CD8-positive, alpha-beta memory T cell (primary cell): ENCODE measurements around the gene TBC1D16. TPM values are rescaled to one million over a fixed set of nuclear protein-coding genes. Genes with fewer than 3 reads are reported as not detected.

Experiments
- CTCF ChIA-PET: fragments of 350-600 bp; sonication (Branson Sonifier 250); formaldehyde crosslinking; loops from one replicate; lab custom pipeline; 2021; ENCODE audit warnings: antibody characterized with exemption; lab: Charles Lee
- POLR2A ChIA-PET: fragments of 350-600 bp; sonication (Branson Sonifier 250); formaldehyde crosslinking; loops from one replicate; lab custom pipeline; 2021; ENCODE audit warnings: antibody characterized with exemption; lab: Charles Lee
- DNase-seq, 5 donors: peaks; one replicate each; pipeline versions ENCODE4 v3.0.0 to v3.0.0-alpha.2; 2020 to 2022; ENCODE audit warnings: mixed read lengths in 1 of 5
- H3K27ac ChIP-seq: one replicate; pipeline ENCODE4 v1.7.0; 2013; ENCODE audit warnings: low read depth, mild to moderate bottlenecking, low read length, moderate library complexity
- H3K27me3 ChIP-seq: 2 replicates; pipeline ENCODE4 v1.7.0; 2013; ENCODE audit warnings: low read length, mild to moderate bottlenecking; ENCODE audit not compliant: insufficient read depth, poor library complexity, severe bottlenecking
- H3K36me3 ChIP-seq: 2 replicates; pipeline ENCODE4 v1.7.0; 2013; ENCODE audit warnings: mild to moderate bottlenecking, low read length, moderate library complexity; ENCODE audit not compliant: insufficient read depth
- H3K4me1 ChIP-seq: 2 replicates; pipeline ENCODE4 v1.7.0; 2013; ENCODE audit warnings: mild to moderate bottlenecking, low read length, moderate library complexity; ENCODE audit not compliant: insufficient read depth
- H3K4me3 ChIP-seq: 2 replicates; pipeline ENCODE4 v1.7.0; 2013; ENCODE audit warnings: mild to moderate bottlenecking, low read length
- H3K9me3 ChIP-seq: 2 replicates; pipeline ENCODE4 v1.7.0; 2013; ENCODE audit warnings: mild to moderate bottlenecking, low read length
- H3K27ac Mint-ChIP-seq, 8 donors: one replicate each; pipeline ENCODE4 v1.8.0; 2020 to 2021; ENCODE audit warnings: mixed read lengths in 8 of 8, mild to moderate bottlenecking in 6 of 8, inconsistent platforms in 3 of 8, moderate library complexity in 3 of 8
- H3K27me3 Mint-ChIP-seq, 2 donors: one replicate each; pipeline ENCODE4 v1.8.0; 2020 to 2021; ENCODE audit warnings: mixed read lengths in 2 of 2, mild to moderate bottlenecking in 1 of 2, moderate library complexity in 1 of 2
- H3K36me3 Mint-ChIP-seq, 3 donors: one replicate each; pipeline ENCODE4 v1.8.0; 2020 to 2021; ENCODE audit warnings: mixed read lengths in 3 of 3, inconsistent platforms in 1 of 3, mild to moderate bottlenecking in 1 of 3
- H3K4me1 Mint-ChIP-seq, 3 donors: one replicate each; pipeline ENCODE4 v1.8.0; 2020 to 2021; ENCODE audit warnings: mixed read lengths in 3 of 3, inconsistent platforms in 1 of 3, mild to moderate bottlenecking in 1 of 3
- H3K4me3 Mint-ChIP-seq, 7 donors: one replicate each; pipeline ENCODE4 v1.8.0; 2020 to 2021; ENCODE audit warnings: mixed read lengths in 7 of 7, mild to moderate bottlenecking in 6 of 7, moderate library complexity in 4 of 7, inconsistent platforms in 2 of 7
- H3K9me3 Mint-ChIP-seq, 5 donors: one replicate each; pipeline ENCODE4 v1.8.0; 2020 to 2022; ENCODE audit warnings: mixed read lengths in 5 of 5, mild to moderate bottlenecking in 3 of 5, moderate library complexity in 2 of 5, inconsistent platforms in 1 of 5
- polyA plus RNA-seq: library from polyadenylated mRNA; unstranded; fragments of 300-500 nt; fragmentation: Illumina TruSeq; gene quantifications from one replicate; pipeline ENCODE4 v1.2.3, GENCODE V29; 2021
- total RNA-seq, 2 experiments: library from RNA; stranded (reverse); gene quantifications; one replicate each; pipeline ENCODE4 v1.2.3, GENCODE V29; 2021

Gene TBC1D16
- total and polyA plus RNA-seq, 3 experiments from 2014 or later: 0.33 to 4.3 (median 3.5) TPM

DNA sequence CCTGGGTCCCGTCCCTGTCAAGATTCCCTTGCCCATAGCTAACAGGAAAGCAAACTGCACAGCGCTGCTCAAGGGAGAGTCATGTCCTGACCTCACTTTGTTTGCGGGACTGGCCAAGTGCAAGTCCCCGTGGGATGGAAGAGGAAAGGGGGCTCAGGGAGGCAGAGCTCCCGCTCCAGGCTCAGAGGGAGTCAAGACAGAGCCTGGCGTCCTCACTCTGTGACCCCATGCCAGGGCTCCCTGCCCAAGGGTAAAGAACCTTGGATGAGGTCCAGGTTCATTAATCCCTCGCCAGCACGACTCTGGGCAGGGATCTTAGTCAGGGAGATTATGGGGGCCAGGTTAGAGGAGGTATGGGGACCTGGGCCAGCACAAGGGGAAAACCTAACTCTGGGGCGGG, 145.0 kb downstream of the TBC1D16 start:
- peaks cover 29 to 57% of the 10 kb centered on the region in 2 donors for H3K27me3 Mint-ChIP-seq
- H3K9me3 Mint-ChIP-seq: no peaks in the 10 kb centered on the region
- H3K36me3 ChIP-seq: no peaks in the 10 kb centered on the region
- H3K27me3 ChIP-seq: peaks cover 18% of the 10 kb centered on the region
- no peaks in the 10 kb centered on the region for H3K4me1 Mint-ChIP-seq
- H3K36me3 Mint-ChIP-seq: no peaks in the 10 kb centered on the region
- no peak overlapping the region for H3K4me3 ChIP-seq
- H3K9me3 ChIP-seq: no peaks in the 10 kb centered on the region
- DNase-seq: no peak
- POLR2A ChIA-PET: no interaction called here
- H3K27ac ChIP-seq: no peak overlapping the region
- H3K27ac Mint-ChIP-seq: no peak overlapping the region
- no peaks in the 10 kb centered on the region for H3K4me1 ChIP-seq
- no peak overlapping the region for H3K4me3 Mint-ChIP-seq
- CTCF ChIA-PET: no interaction called here

DNA sequence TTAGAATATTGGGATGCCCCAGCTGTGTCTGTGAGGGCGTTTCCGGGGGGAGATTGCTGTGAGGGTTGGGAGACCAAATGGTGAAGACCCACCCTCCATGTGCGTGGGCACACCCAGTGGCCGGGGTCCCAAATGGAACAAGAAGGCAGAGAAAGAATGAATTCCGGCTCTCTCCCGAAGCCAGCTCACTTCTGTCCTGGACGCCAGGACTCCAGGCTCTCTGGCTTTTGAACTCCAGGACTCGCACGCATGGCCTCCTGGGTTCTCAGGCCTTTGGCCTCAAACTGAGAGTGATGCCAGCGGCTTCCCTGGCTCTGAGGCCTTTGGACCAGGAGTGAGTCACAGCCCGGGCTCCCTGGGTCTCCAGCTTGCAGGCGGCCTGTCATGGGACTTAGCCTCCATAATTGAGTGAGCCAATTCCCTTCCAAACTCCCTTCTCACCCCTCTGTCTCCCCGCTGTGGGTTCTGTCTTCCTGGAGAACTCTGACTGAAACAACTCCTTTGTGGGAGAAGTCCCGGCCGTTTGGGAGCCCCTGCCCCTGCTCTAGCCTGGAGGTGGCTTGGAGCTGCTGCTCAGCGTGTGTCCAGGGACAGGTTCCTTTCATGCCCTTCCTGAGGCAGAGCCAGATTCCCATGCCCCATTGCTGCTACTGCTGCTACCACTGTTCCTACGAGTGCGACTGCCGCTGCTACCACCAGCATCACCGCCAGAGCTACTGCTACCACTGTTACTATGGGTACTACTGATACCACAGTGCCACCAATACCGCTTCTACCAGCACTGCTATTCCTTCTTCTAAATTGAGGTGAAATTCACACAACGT, 146.6 kb downstream of the TBC1D16 start:
- DNase-seq: no peak
- Histone ChIP-seq H3K9me3 (no peaks in the 10 kb centered on the region), H3K36me3 (no peaks in the 10 kb centered on the region), H3K27ac (no peak overlapping the region), H3K4me1 (no peaks in the 10 kb centered on the region), H3K27me3 (peaks cover 18% of the 10 kb centered on the region), H3K4me3 (no peak overlapping the region)
- no peaks in the 10 kb centered on the region for H3K4me1 Mint-ChIP-seq
- H3K36me3 Mint-ChIP-seq: no peaks in the 10 kb centered on the region
- H3K9me3 Mint-ChIP-seq: no peaks in the 10 kb centered on the region
- ChIA-PET CTCF (no interaction called here), POLR2A (no interaction called here)
- no peak overlapping the region for H3K27ac Mint-ChIP-seq
- peaks cover 32 to 63% of the 10 kb centered on the region in 2 donors for H3K27me3 Mint-ChIP-seq
- no peak overlapping the region for H3K4me3 Mint-ChIP-seq

DNA sequence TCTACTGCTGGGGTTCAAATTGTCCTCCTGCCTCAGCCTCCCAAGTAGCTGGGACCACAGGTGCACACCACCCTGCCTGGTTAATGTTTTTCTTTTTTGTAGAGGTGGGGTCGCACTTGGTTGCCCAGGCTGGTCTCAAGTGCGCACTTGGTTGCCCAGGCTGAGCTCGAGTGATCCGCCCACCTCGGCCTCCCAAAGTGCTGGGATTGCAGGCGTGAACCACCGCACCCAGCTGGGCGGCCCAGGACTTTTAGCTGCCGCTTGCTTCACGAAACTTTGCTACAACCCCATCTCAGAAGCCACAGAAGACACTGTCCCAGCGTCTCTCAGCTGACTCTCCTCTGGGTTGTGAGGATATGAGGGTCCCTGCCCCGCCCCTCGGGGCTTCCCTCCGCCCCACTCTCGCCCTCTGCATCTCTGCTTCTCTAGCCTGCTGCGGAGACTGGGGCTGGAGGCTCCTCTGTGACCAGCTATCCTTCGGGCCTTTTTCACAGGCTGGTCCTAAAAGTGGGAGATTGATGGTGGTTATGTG, 147.6 kb downstream of the TBC1D16 start:
- Mint-ChIP-seq H3K4me3 (no peak overlapping the region), H3K36me3 (no peaks in the 10 kb centered on the region), H3K4me1 (no peaks in the 10 kb centered on the region), H3K27ac (no peak overlapping the region), H3K9me3 (no peaks in the 10 kb centered on the region), H3K27me3 (peaks cover 38 to 73% of the 10 kb centered on the region in 2 donors)
- H3K9me3 ChIP-seq: no peaks in the 10 kb centered on the region
- no peak for DNase-seq
- H3K27me3 ChIP-seq: peaks cover 22% of the 10 kb centered on the region
- no peak overlapping the region for H3K4me3 ChIP-seq
- ChIA-PET CTCF (interaction anchor here (1.8 kb wide), 1 partner anchor 13 kb away, joined by 4 read pairs; no protein-coding TSS in a partner anchor), POLR2A (no interaction called here)
- H3K4me1 ChIP-seq: no peaks in the 10 kb centered on the region
- no peak overlapping the region for H3K27ac ChIP-seq
- H3K36me3 ChIP-seq: no peaks in the 10 kb centered on the region

DNA sequence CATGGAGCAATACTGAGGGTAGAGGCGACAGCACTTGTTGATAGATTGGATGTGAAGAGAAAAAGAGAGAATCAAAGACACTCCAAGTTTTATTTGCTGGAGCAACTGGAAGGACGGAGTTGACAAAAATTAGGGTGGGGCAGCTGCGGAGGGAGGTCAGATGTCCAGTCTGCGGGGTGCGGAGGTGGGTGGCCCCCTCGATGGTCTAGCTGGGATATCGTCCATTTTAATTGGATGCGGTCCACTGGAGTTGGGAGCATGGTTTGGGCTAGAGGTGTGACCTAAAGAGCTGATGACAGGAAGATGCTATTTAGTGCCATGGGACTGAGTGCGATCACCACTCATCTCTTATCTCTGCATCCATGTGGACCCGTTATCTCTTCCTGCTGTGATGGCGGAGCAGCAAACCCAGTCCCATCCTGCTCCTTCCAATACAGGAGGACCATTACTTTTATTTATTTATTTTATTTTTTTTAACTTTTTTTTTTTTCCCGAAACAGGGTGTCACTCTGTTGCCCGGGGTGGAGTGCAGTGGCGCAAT, 148.2 kb downstream of the TBC1D16 start:
- Mint-ChIP-seq H3K9me3 (no peaks in the 10 kb centered on the region), H3K4me1 (no peaks in the 10 kb centered on the region), H3K36me3 (peaks cover 0 to 2% (median 0%) of the 10 kb centered on the region in 3 donors), H3K4me3 (no peak overlapping the region), H3K27me3 (peaks cover 40 to 75% of the 10 kb centered on the region in 2 donors), H3K27ac (no peak overlapping the region)
- H3K9me3 ChIP-seq: no peaks in the 10 kb centered on the region
- no peaks in the 10 kb centered on the region for H3K4me1 ChIP-seq
- POLR2A ChIA-PET: no interaction called here
- H3K27ac ChIP-seq: no peak overlapping the region
- no peak for DNase-seq
- no peak overlapping the region for H3K4me3 ChIP-seq
- no peaks in the 10 kb centered on the region for H3K36me3 ChIP-seq
- CTCF ChIA-PET: interaction anchor here (1.8 kb wide), 1 partner anchor 12 kb away, joined by 4 read pairs; no protein-coding TSS in a partner anchor
- peaks cover 24% of the 10 kb centered on the region for H3K27me3 ChIP-seq

DNA sequence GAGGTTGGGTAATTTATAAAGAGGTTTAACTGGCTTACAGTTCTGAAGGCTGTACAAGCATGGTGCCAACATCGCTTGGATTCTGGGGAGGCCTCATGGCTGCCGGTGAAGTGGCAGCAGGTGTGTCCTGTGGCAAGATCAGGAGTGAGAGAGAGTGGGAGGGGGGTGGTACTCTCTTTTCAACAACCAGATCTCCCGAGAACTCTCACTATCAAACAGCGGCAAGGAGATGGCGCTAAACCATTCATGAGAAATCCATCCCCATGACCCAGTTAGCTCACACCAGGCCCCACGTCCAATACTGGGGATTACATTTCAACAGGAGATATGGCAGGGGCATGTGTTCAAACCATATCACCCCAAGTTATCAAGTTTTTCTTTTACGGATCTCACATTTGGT, 152.5 kb downstream of the TBC1D16 start:
- H3K4me3 Mint-ChIP-seq: no peak overlapping the region
- POLR2A ChIA-PET: no interaction called here
- H3K9me3 Mint-ChIP-seq: no peaks in the 10 kb centered on the region
- H3K27me3 ChIP-seq: peaks cover 10% of the 10 kb centered on the region
- no peak for DNase-seq
- no peaks in the 10 kb centered on the region for H3K4me1 Mint-ChIP-seq
- no peak overlapping the region for H3K4me3 ChIP-seq
- H3K36me3 ChIP-seq: no peaks in the 10 kb centered on the region
- no peaks in the 10 kb centered on the region for H3K9me3 ChIP-seq
- H3K36me3 Mint-ChIP-seq: peaks cover 0 to 3% (median 0%) of the 10 kb centered on the region in 3 donors
- no peak overlapping the region for H3K27ac Mint-ChIP-seq
- peaks cover 24 to 67% of the 10 kb centered on the region in 2 donors for H3K27me3 Mint-ChIP-seq
- CTCF ChIA-PET: no interaction called here
- H3K27ac ChIP-seq: no peak overlapping the region
- H3K4me1 ChIP-seq: no peaks in the 10 kb centered on the region

Other genes with a start within 250 kb of the TBC1D16 start
- 1 to 10 TPM; 1.9 to 2.2 TPM for gene CBX8, start 238.8 kb downstream of the TBC1D16 start, total RNA-seq
- 0.91 TPM for gene CBX8, start 238.8 kb downstream of the TBC1D16 start, polyA plus RNA-seq
- gene CBX4, start 196.4 kb downstream of the TBC1D16 start, total RNA-seq: 10 to 100 TPM in 1 of 2 experiments, 1 to 10 TPM in 1; 9.8 to 12.2 TPM
- 12.1 TPM for gene CBX4, start 196.4 kb downstream of the TBC1D16 start, polyA plus RNA-seq
- gene CCDC40, start 770 bp upstream of the TBC1D16 start, total RNA-seq: 1 to 10 TPM; 3.6 to 4.3 TPM
- gene CCDC40, start 770 bp upstream of the TBC1D16 start, polyA plus RNA-seq: not detected
- gene GAA, start 65.7 kb upstream of the TBC1D16 start, total RNA-seq: 10 to 100 TPM; 30.5 to 31.0 TPM
- gene GAA, start 65.7 kb upstream of the TBC1D16 start, polyA plus RNA-seq: 13.7 TPM
- 100 to 1,000 TPM; 174 to 181 TPM for gene EIF4A3, start 111.3 kb upstream of the TBC1D16 start, total RNA-seq
- gene EIF4A3, start 111.3 kb upstream of the TBC1D16 start, polyA plus RNA-seq: 77.6 TPM
- gene CARD14, start 134.2 kb upstream of the TBC1D16 start, total RNA-seq: not detected
- not detected for gene CARD14, start 134.2 kb upstream of the TBC1D16 start, polyA plus RNA-seq
- gene SGSH, start 184.5 kb upstream of the TBC1D16 start, total RNA-seq: 10 to 100 TPM; 23.2 to 27.2 TPM
- 46.7 TPM for gene SGSH, start 184.5 kb upstream of the TBC1D16 start, polyA plus RNA-seq
- gene SLC26A11, start 184.6 kb upstream of the TBC1D16 start, total RNA-seq: 10 to 100 TPM; 18.1 to 19.6 TPM
- 7.0 TPM for gene SLC26A11, start 184.6 kb upstream of the TBC1D16 start, polyA plus RNA-seq
- 100 to 1,000 TPM; 184 to 185 TPM for gene RNF213, start 225.0 kb upstream of the TBC1D16 start, total RNA-seq
- 75.7 TPM for gene RNF213, start 225.0 kb upstream of the TBC1D16 start, polyA plus RNA-seq